Aorta (tissue), 5 donors: ENCODE measurements around the gene TRPT1. TPM values are rescaled to one million over a fixed set of nuclear protein-coding genes. Genes with fewer than 3 reads are reported as not detected.
"Not testable (repeated sequence)": the region's sequence is repeated elsewhere in the genome, so short reads cannot be mapped to it uniquely, and the experiment has no call there.

Experiments
- ATAC-seq: fragments of 200-7000 bp; cut with Tn5 transposase; one replicate; pipeline ENCODE4 v1.9.1; 2022; ENCODE audit warnings: moderate library complexity; ENCODE audit not compliant: low FRiP score
- DNase-seq, 2 donors: peaks; one replicate each; pipeline ENCODE4 v3.0.0-alpha.2; 2020
- H3K27ac ChIP-seq, 2 donors: one replicate each; pipeline ENCODE4 v1.5.1; 2013; ENCODE audit warnings: low read length in 2 of 2, mild to moderate bottlenecking in 2 of 2, moderate library complexity in 2 of 2, control low read depth in 1 of 2, inconsistent platforms in 1 of 2, low read depth in 1 of 2
- H3K27me3 ChIP-seq, 2 donors: one replicate each; pipeline ENCODE4 v1.6.1; 2013; ENCODE audit warnings: control low read depth in 1 of 2, low read length in 1 of 2, mild to moderate bottlenecking in 1 of 2, moderate library complexity in 1 of 2; ENCODE audit not compliant: insufficient read depth in 2 of 2, control insufficient read depth in 1 of 2
- H3K36me3 ChIP-seq, 2 donors: one replicate each; pipeline ENCODE4 v1.6.1; 2013; ENCODE audit warnings: control low read depth in 1 of 2, low read length in 1 of 2, mild to moderate bottlenecking in 1 of 2; ENCODE audit not compliant: insufficient read depth in 2 of 2, control insufficient read depth in 1 of 2
- H3K4me1 ChIP-seq, 2 donors: one replicate each; pipeline ENCODE4 v1.6.1; 2013; ENCODE audit warnings: low read length in 2 of 2, control low read depth in 1 of 2, mild to moderate bottlenecking in 1 of 2, moderate library complexity in 1 of 2; ENCODE audit not compliant: insufficient read depth in 2 of 2, control insufficient read depth in 1 of 2
- H3K4me3 ChIP-seq, 2 donors: one replicate each; pipeline ENCODE4 v1.5.1; 2013; ENCODE audit warnings: low read length in 2 of 2, control low read depth in 1 of 2, mild to moderate bottlenecking in 1 of 2
- H3K9me3 ChIP-seq: one replicate; pipeline ENCODE4 v1.6.1; 2013; ENCODE audit warnings: mild to moderate bottlenecking, low read length; ENCODE audit not compliant: control insufficient read depth
- WGBS, 2 donors: extraction: QIAGEN DNeasy Blood & Tissue Kit; methylation state at CpG; one replicate each; pipeline ENCODE4 v1.1.7; 2013; 5-methylcytosine and 5-hydroxymethylcytosine counted together
- intact Hi-C, 2 donors: fragments of 100-400 bp; cut with DNase I; formaldehyde crosslinking; loops; one replicate each; pipeline versions ENCODE4 v1.14.2 to v1.15.0; 2022
- polyA plus RNA-seq, 2 donors: library from polyadenylated mRNA; stranded (reverse); fragments of 200-250 nt; gene quantifications; one replicate each; pipeline ENCODE4 v1.2.3, GENCODE V29; 2013
- total RNA-seq, 2 donors: library from RNA; stranded (reverse); fragmentation: NEBNext Ultra II Directional; extraction: Animal tissue kit (Norgen Biotek cat#: 25700); gene quantifications; one replicate each; pipeline ENCODE4 v1.2.1, GENCODE V29; 2021
- donor health status: healthy with polysubstance abuse.
- donor health status: Bipolar disorder and iron deficiency.
- donor health status: DM: no; HTN: no; CAD: no.
- donor health status: DM: no; HTN: no; CAD: no.
- donor health status: DM: yes; HTN: yes; CAD: no.

The TRPT1 gene
- total and polyA plus RNA-seq, 4 donors, result 24.5 to 95.3 (median 29.6) TPM

DNA sequence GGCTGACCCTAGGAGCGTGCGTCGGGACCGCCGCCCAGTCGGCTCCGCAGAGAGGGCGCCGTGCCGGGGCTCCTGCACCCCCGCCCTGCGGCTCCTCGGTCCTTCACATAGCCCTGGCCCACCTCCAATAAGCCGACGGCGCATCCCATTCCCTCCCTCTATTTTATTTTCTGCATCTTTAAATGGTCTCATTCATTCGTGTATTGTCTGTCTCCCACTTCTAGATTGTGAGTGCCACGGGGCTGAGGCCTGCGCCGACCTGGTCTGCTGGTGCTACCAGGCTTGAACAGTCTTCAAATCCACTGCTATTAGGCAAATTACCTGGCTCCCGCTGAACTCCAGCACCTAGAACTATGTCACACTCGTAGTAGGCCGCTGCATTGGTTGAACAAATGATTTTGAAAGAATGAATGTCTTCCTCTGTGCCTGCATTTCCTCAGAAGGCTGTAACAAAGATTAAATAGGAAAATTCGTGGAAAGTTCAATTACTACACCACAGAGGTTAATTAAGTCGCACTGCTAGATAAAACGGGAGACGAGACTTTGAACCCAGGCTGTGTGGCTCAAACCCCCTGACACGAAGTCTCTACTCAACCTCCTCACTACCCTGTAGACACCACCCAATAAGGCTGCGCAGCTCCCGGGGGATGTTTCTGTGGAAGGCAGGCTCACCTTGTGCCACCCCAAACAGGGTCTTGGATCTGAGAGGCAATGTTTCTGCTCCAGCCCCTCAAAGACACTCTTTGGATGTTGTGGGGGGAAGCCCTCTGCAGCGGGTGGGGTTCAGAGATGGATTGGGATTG lies 21.9 kb upstream of the TRPT1 start:
- no peak overlapping the region for H3K27ac ChIP-seq
- no peaks in the 10 kb centered on the region for H3K9me3 ChIP-seq
- no peaks in the 10 kb centered on the region for H3K4me1 ChIP-seq
- WGBS, 2 donors, result 33 to 34% methylated on average over 31 of the region's 31 CpGs
- intact Hi-C loops, result no loop called here
- H3K27me3 ChIP-seq, result no peaks in the 10 kb centered on the region
- DNase-seq, result peak in 1 of 2 donors; percentile 62
- no peaks in the 10 kb centered on the region for H3K36me3 ChIP-seq
- no peak for ATAC-seq
- H3K4me3 ChIP-seq, result peak overlapping the region in 1 of 2 donors; percentile 2

DNA sequence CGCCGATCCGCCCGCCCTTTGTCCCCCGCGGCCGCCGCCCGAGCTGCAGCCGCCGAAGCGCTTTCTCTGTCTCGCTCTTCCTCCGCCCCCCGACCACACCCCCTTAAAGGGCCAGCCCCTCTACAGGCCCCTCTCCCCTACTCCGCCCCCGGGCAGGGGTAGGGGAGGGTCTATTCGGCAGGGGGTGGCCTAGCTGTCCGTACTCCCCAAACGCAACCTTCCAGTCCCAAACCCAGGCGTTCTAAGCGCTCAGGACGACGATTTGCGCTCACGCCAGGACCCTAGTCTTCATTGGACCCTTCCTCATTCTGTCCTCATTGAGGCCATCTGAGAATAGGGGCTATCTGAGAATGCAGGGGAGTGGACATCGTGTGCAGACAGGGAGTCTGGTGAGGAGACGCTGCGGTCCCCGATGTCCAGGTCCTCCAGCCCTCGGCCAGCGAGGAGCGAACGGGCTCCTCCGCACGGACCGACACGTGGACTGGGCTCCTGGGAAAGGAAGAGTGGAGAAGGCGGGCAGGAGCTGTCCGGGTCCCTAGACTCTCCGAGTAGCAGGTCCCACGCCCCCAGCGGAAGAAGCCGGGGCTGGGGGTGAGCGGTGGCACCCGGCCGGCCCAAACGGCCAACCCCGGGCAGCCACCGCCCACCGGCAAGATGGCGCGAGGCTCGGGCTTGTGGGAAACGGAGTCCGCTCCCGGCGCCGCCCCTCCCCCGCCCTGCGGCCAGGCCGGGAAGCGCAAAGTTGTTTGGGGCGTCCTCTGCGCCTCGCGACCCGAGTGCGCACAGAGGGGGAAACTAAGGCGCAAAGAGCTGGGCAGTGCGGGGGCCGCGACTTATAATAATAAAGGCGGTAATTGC lies 21.1 kb upstream of the TRPT1 start, which contains the start of gene PPP1R14B:
TSS of gene PPP1R14B (minus strand) at position 73 of the 858 bp plus-strand sequence. CDS start 270 bp downstream, outside the sequence.
- H3K27ac ChIP-seq, result peak within 1 kb of the TSS in 1 of 2 donors; percentile 56
- peak; percentile 83 for ATAC-seq
- peak within 1 kb of the TSS; percentile 68 to 75 for H3K4me3 ChIP-seq
- 0 to 1% methylated on average over 57 to 74 of the region's 74 CpGs for WGBS, 2 donors
- intact Hi-C loops, result no loop called here
- no peaks in the 10 kb centered on the region for H3K9me3 ChIP-seq
- no peaks in the 10 kb centered on the region for H3K36me3 ChIP-seq
- DNase-seq, result peak; percentile 94 to 97
- no peaks in the 10 kb centered on the region for H3K27me3 ChIP-seq
- no peaks in the 10 kb centered on the region for H3K4me1 ChIP-seq

DNA sequence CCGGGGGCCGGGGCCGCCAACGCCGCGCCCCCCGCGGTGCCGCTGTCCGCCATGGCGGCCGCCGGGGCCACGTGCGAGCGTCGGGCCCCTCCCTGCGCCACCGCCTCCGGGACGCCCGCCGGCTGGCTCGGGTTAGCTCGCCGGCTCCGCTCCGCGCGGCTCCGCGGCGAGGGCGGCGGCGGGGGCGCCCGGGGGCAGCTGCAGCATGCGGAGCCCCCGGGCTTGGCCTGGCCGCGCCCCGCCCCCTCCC lies 20.6 kb upstream of the TRPT1 start:
- not testable (repeated sequence) for H3K27ac ChIP-seq
- WGBS, 2 donors, result 0 to 3% methylated on average over 8 to 43 of the region's 43 CpGs

DNA sequence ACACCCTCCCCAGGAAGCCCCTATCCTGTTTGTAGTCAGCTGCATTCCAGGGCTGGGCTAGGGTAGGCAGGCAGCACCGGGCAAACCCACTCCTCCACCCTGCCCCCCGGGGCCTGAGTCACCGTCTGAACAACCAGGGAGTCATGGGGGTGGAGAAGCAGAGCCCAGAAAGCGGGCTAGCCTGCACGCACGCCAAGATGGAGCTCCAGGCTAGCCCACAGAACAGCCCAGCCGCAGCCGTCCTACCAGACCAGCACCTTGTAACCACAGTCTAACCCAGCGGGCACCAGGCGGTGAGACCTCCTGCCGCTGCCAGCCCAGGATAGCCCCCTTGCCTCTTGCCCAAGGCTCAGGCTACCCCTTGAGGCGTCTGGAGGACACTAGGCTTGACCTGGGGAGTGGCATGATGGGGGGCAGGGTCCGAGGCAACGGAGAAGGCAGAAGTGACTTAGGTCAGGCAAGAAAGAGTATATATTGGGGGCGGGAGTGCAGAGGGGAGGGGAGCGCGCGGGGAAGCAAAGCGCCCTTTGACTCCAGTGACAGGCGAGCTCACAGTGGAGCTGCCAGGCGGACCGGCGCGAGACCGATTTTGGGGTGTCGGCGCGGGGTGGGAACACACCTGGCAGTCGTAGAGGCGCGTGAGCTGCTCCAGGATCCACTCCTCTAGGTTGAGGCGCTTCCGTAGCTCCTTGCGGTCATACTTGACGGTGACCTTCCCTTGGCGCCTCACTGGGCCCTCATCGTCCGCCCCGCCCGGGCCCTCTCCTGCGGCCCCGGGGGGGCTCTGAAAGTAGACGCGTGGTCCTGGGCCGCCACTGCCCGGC lies 20.0 kb upstream of the TRPT1 start:
- intact Hi-C loops, result no loop called here
- H3K4me1 ChIP-seq, result no peaks in the 10 kb centered on the region
- no peaks in the 10 kb centered on the region for H3K36me3 ChIP-seq
- peak overlapping the region in 1 of 2 donors; percentile 12 for H3K27ac ChIP-seq
- no peak for ATAC-seq
- DNase-seq, result peak; percentile 93 to 96
- H3K9me3 ChIP-seq, result no peaks in the 10 kb centered on the region
- 1% methylated on average over 40 to 46 of the region's 46 CpGs for WGBS, 2 donors
- peak overlapping the region; percentile 1 to 68 for H3K4me3 ChIP-seq
- H3K27me3 ChIP-seq, result no peaks in the 10 kb centered on the region

More for the DNA sequence above, 20.6 kb upstream of the TRPT1 start:
- H3K4me1 ChIP-seq, H3K9me3 ChIP-seq, H3K36me3 ChIP-seq, intact Hi-C loops, ATAC-seq, H3K27me3 ChIP-seq, DNase-seq: not testable (repeated sequence)
- H3K4me3 ChIP-seq, result peak overlapping the region in 1 of 2 donors; percentile 68

DNA sequence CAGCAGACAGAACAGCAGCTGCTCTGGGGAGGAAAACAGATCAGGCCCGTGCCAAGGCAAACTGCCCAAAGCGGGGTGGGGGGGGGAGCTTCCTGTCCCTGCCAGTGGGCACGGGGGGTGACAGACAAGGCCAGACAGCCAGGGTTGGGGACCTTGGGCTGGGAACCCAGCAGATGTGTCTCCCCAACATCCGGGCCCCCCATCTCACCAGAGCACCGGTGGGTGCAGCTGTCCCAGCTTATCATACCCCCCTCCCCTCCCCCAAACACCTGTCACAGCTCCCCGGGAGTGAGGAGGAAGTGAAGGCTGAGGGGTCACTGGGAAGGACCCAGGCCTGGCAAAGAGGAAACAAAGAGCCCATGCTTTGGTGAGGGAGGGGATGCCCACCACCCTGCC lies 19.4 kb upstream of the TRPT1 start:
- no peaks in the 10 kb centered on the region for H3K9me3 ChIP-seq
- WGBS, 2 donors, result 0 to 3% methylated on average over 5 to 6 of the region's 6 CpGs
- no peaks in the 10 kb centered on the region for H3K4me1 ChIP-seq
- peak overlapping the region in 1 of 2 donors; percentile 13 for H3K27ac ChIP-seq
- H3K27me3 ChIP-seq, result no peaks in the 10 kb centered on the region
- ATAC-seq (no peak), DNase-seq (peak in 1 of 2 donors; percentile 89)
- no peaks in the 10 kb centered on the region for H3K36me3 ChIP-seq
- intact Hi-C loops, result no loop called here
- peak overlapping the region in 1 of 2 donors; percentile 68 for H3K4me3 ChIP-seq

DNA sequence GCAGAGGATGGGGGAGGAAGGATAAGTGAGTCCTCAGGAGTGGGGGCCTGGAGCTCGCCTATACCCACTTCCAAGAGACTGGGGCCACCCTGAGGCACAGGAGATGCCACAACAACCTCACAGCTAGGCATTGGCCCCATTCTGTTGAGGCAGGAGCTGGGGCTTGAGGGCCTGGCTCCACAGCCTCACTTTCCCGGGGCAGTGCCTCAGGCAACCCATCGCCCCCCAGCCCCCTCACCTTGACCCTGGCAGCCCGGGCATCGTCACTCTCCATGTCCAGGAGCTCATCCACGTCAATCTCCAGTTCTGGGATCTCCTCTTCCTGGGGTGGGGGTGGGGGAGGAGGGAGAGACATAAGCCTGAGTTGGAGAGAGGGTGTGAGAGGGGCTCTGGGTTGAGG lies 19.0 kb upstream of the TRPT1 start:
- DNase-seq (no peak), ATAC-seq (no peak)
- peak overlapping the region in 1 of 2 donors; percentile 68 for H3K4me3 ChIP-seq
- 13 to 25% methylated on average over 6 of the region's 6 CpGs for WGBS, 2 donors
- no peaks in the 10 kb centered on the region for H3K9me3 ChIP-seq
- no peaks in the 10 kb centered on the region for H3K36me3 ChIP-seq
- H3K4me1 ChIP-seq, result no peaks in the 10 kb centered on the region
- H3K27me3 ChIP-seq, result no peaks in the 10 kb centered on the region
- H3K27ac ChIP-seq, result peak overlapping the region in 1 of 2 donors; percentile 13
- intact Hi-C loops, result no loop called here

DNA sequence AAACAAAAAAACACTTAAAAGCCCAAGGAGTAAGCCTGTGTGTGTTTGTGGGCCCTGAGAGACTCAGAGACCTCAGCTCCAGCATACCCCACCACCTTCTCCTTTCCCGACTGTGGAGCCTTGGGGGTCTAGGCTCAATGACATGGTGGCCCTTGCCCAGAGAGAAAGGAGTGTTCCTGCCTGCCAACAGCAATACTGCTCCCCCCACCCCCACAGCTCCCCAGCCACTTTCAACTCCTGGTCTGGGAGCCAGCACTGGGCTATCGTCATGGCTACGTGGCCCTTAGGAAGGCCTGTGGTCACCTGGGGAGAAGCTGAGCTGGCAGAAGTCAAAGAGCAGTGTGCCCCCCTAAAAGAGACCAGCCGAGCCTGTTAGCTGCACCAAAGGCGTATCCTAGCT lies 18.1 kb upstream of the TRPT1 start:
- H3K4me3 ChIP-seq, result no peak overlapping the region
- no peaks in the 10 kb centered on the region for H3K27me3 ChIP-seq
- H3K36me3 ChIP-seq, result no peaks in the 10 kb centered on the region
- ATAC-seq (no peak), DNase-seq (no peak)
- intact Hi-C loops, result no loop called here
- H3K27ac ChIP-seq, result no peak overlapping the region
- no peaks in the 10 kb centered on the region for H3K9me3 ChIP-seq
- WGBS, 2 donors, result 31 to 53% methylated on average over 5 of the region's 5 CpGs
- H3K4me1 ChIP-seq, result no peaks in the 10 kb centered on the region

DNA sequence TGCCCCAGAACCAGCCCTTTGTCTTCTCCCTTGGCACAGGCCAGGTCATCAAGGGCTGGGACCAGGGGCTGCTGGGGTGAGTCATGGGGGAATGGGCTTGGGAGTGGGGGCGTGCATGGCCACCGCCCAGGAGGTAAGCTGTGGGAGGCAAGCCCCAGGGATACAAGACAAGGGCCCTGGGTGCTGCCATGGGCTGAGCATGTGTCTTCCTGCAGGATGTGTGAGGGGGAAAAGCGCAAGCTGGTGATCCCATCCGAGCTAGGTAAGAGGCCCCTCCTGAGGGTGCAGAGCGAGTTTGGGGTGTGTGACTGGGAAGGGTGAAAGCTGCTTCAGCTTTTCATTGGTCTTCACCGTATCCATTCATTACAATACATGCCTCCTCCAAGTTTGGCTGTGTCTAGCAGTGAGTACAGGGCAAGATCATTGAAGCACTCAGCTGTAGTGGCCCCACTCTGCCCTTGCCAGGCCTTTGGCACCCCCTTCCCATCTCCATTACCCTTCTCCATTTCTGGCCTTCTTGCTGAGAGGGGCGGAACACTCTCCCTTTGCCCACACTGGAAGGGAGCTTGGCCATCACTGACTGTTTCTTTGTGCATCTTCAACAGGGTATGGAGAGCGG lies 17.4 kb upstream of the TRPT1 start:
- no peak overlapping the region for H3K4me3 ChIP-seq
- no peaks in the 10 kb centered on the region for H3K27me3 ChIP-seq
- DNase-seq, result no peak
- no peaks in the 10 kb centered on the region for H3K36me3 ChIP-seq
- no peaks in the 10 kb centered on the region for H3K4me1 ChIP-seq
- ATAC-seq, result no peak
- intact Hi-C loops, result no loop called here
- H3K27ac ChIP-seq, result no peak overlapping the region
- no peaks in the 10 kb centered on the region for H3K9me3 ChIP-seq
- WGBS, 2 donors, result 79 to 81% methylated on average over 8 of the region's 8 CpGs
